HUES48 (cell line): ENCODE data around the gene SLCO4A1.

Experiments used
- H3K27ac ChIP-seq: one replicate; pipeline ENCODE4 v1.7.0; 2013; ENCODE audit warnings: low read depth, low read length, inconsistent platforms
- H3K27me3 ChIP-seq: 2 replicates; pipeline ENCODE4 v1.6.1; 2013; ENCODE audit warnings: mild to moderate bottlenecking, low read length; ENCODE audit not compliant: control insufficient read depth, insufficient read depth
- H3K36me3 ChIP-seq: 2 replicates; pipeline ENCODE4 v1.6.1; 2013; ENCODE audit warnings: low read length; ENCODE audit not compliant: control insufficient read depth, insufficient read depth
- H3K4me1 ChIP-seq: 2 replicates; pipeline ENCODE4 v1.6.1; 2013; ENCODE audit warnings: mild to moderate bottlenecking, low read length; ENCODE audit not compliant: control insufficient read depth, insufficient read depth
- H3K4me3 ChIP-seq: 2 replicates; pipeline ENCODE4 v1.5.1; 2013; ENCODE audit warnings: mild to moderate bottlenecking, low read depth, low read length
- H3K9ac ChIP-seq: 2 replicates; pipeline ENCODE4 v1.6.1; 2013; ENCODE audit warnings: mild to moderate bottlenecking, low read depth, low read length, moderate library complexity
- H3K9me3 ChIP-seq: 2 replicates; pipeline ENCODE4 v1.6.1; 2013; ENCODE audit warnings: low read length; ENCODE audit not compliant: control insufficient read depth, insufficient read depth

Gene SLCO4A1

DNA sequence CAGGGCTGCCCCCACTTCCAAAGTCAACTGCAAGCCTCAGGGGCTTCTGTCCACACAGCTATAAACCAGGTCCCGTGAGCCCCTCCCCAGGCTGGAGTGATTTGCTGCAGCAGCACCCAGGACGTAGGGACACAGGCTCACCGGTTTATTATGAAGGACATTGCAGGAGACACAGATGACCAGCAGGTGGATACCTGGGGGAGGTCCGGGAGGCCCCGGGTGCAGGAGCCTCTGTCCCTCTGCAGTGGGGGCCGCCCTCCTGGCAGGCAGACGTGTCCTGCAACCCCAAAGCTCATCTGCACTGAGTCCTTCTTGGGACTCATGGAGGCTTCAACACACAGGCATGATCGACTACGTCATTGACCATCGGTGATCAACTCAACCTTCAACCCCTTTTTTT, 51.8 kb downstream of the SLCO4A1 start:
- no peaks in the 10 kb centered on the region for H3K36me3 ChIP-seq
- H3K27ac ChIP-seq, result no peak overlapping the region
- H3K9me3 ChIP-seq, result no peaks in the 10 kb centered on the region
- H3K27me3 ChIP-seq, result no peaks in the 10 kb centered on the region
- no peak overlapping the region for H3K9ac ChIP-seq
- H3K4me1 ChIP-seq, result no peaks in the 10 kb centered on the region
- H3K4me3 ChIP-seq, result no peak overlapping the region

DNA sequence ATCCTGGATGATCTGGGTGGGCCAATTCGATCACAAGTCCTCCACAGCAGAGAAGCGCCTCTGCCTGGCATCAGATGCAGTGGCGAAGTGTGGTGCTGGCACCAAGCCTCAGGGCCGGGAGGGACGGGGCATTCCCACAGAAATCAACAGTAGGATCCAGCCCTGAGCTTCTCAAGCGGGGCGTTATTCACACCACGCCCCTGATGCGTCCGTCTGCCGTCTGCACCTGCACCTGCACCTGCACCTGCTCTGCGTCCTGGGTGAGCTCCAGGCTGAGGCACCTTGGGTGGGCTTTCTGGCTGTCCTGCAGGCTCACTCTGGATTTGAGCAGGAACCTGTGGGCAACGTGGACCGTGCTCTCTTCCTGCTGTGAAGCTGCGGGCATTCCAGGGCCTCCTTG, 52.6 kb downstream of the SLCO4A1 start:
- no peaks in the 10 kb centered on the region for H3K9me3 ChIP-seq
- no peaks in the 10 kb centered on the region for H3K27me3 ChIP-seq
- H3K4me3 ChIP-seq, result no peak overlapping the region
- H3K36me3 ChIP-seq, result no peaks in the 10 kb centered on the region
- H3K4me1 ChIP-seq, result no peaks in the 10 kb centered on the region
- H3K27ac ChIP-seq, result no peak overlapping the region
- no peak overlapping the region for H3K9ac ChIP-seq

DNA sequence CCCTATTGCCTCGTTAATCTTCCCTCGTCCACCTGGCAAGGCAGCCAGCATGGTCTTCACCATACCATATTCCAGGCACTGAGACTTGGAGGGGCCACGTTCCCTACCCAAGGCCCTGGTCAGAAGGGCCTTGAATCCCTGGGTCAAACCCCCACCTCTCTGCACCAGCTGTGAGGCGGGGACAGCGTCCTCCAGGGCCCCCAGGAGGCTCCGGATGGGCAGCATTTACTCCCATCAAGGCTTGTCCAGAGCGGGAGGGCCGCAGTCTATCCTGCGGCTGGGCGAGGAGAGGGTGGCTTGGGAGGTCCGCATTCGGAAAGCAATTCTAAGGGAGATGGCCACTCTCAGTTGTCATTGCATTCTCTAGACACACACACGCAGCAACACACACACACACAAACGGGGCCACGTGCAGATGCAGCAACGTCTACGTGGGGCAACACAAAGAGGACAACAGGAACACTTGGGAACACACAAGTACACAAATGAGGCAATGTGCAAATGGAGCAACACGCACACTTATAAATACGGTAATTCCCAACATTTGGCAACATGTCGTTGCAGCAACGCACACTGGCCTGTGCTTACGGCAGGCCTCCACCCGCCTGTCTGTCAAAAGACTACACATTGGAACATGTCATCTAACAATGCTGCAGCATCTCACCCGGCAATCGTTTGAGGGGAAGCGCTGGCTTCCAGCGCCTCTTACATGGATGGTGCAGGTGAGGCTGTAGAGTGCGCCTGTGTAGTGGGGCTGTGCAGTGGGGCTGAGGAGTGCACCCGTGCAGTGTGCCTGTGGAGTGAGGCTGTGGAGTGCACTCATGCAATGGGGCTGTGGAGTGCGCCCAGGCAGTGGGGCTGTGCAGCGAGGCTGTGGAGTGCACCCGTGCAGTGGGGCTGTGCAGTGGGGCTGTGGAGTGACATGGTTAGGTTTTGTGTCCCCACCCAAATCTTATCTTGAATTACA, 53.4 kb downstream of the SLCO4A1 start:
- no peaks in the 10 kb centered on the region for H3K9me3 ChIP-seq
- H3K4me1 ChIP-seq, result no peaks in the 10 kb centered on the region
- H3K27ac ChIP-seq, result no peak overlapping the region
- no peaks in the 10 kb centered on the region for H3K36me3 ChIP-seq
- H3K4me3 ChIP-seq, result no peak overlapping the region
- no peak overlapping the region for H3K9ac ChIP-seq
- no peaks in the 10 kb centered on the region for H3K27me3 ChIP-seq

DNA sequence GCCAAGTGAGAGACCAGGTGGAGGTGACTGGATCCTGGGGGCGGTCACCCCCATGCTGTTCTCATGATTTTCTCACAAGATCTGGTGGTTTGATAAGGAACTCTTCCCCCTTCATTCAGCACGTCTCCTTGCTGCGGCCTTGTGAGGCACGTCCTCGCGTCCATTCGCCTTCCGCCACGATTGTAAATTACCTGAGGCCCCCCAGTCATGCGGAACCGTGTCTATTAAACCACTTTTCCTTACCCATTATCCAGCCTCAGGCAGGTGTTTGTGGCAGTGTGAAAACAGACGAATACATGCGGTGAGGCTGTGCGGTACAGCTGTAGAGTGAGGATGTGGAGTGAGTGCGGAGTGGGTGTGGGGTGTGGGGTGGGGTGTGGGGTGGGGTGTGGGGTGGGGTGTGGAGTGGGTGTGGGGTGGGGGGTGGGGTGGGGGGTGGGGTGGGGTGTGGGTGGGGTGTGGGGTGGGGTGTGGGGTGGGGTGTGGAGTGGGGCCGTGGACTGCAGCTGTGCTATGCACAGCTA, 54.2 kb downstream of the SLCO4A1 start:
- Histone ChIP-seq H3K36me3 (no peaks in the 10 kb centered on the region), H3K9ac (no peak overlapping the region), H3K27ac (no peak overlapping the region), H3K4me1 (no peaks in the 10 kb centered on the region), H3K9me3 (no peaks in the 10 kb centered on the region), H3K4me3 (no peak overlapping the region), H3K27me3 (no peaks in the 10 kb centered on the region)

DNA sequence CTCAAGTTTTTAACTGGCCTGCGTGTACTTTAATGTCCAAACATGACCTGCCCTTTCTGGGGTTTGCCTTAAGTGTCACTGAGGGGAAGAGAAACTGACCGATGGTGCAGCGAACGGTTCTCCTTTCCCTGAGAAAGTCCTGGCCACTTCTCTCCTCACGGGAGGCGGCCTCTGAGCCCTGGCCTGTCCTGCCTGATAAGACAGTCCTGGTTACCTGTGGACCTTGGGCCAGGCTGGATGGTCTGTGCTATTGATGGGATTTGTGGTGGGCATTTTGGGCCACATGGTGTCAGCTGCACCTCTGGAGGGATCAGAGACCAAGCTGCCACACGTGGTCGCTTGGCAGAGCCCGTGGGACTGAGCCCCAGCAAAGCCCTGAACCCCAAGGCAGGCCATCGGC, 54.7 kb downstream of the SLCO4A1 start:
- H3K27me3 ChIP-seq, result no peaks in the 10 kb centered on the region
- H3K4me3 ChIP-seq, result no peak overlapping the region
- no peaks in the 10 kb centered on the region for H3K4me1 ChIP-seq
- no peaks in the 10 kb centered on the region for H3K36me3 ChIP-seq
- H3K9ac ChIP-seq, result no peak overlapping the region
- H3K9me3 ChIP-seq, result no peaks in the 10 kb centered on the region
- no peak overlapping the region for H3K27ac ChIP-seq

DNA sequence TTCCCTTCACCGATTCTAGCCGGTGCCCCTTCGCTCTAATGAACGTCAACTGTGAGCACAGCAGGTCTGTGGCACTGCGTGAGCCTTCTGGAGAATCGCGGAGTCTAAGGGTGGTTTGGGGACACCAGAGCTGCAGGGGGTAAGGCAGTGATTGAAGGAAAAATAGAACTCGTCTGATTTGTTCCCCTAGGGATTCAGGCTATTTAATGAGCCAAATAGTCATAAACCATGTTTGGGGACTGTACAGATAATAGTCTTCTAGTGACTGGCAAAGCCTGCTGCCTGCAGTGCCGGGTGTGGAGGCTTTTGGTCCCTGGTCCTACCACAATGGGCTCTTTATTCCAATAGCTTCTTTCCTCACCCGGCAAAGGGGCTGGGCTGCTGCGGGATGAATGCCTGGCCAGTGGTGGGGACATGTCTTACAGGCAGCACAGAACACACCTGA, 55.2 kb downstream of the SLCO4A1 start:
- no peaks in the 10 kb centered on the region for H3K36me3 ChIP-seq
- H3K27me3 ChIP-seq, result no peaks in the 10 kb centered on the region
- H3K9ac ChIP-seq, result no peak overlapping the region
- no peaks in the 10 kb centered on the region for H3K9me3 ChIP-seq
- no peaks in the 10 kb centered on the region for H3K4me1 ChIP-seq
- H3K27ac ChIP-seq, result no peak overlapping the region
- no peak overlapping the region for H3K4me3 ChIP-seq

DNA sequence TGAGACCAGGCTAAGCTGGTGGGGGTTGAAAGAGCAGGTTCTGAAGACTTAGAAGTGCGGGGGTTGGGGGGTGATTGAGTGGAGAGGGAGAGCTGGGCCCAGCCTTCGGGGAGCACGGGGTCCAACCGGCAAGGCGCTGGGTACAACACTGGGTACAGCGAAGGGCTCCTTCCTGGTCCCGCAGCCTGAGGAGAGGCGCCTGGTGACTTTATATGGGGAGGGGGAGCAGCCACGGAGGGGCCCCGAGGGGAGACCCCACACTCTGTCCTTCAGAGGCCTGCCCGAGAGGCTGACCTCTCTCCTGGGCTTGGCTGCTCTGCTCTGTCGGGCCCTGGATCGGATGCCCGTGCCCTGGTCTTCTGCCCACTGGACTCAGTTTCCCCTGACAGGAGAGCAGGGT, 55.9 kb downstream of the SLCO4A1 start:
- Histone ChIP-seq H3K27ac (no peak overlapping the region), H3K4me1 (no peaks in the 10 kb centered on the region), H3K36me3 (no peaks in the 10 kb centered on the region), H3K27me3 (no peaks in the 10 kb centered on the region), H3K9ac (no peak overlapping the region), H3K4me3 (no peak overlapping the region), H3K9me3 (no peaks in the 10 kb centered on the region)

DNA sequence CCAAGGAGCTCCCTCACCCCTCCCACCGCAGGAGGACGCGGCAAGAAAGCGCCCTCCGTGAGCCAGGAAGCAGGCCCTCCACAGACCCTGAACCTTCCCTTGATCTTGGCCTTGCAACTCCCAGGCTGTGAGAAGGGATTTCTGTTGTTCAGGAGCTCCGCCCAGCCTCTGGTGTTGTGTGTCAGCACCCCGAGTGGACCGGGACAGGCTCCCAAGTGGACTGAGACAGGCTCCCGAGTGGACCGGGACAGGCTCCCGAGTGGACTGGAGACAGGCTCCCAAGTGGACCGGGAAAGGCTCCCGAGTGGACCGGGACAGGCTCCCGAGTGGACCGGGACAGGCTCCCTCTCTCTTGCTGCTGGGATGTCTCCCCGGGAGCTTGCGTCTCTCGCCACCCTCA, 57.0 kb downstream of the SLCO4A1 start:
- Histone ChIP-seq H3K9ac (no peak overlapping the region), H3K36me3 (no peaks in the 10 kb centered on the region), H3K27ac (no peak overlapping the region), H3K27me3 (no peaks in the 10 kb centered on the region), H3K9me3 (no peaks in the 10 kb centered on the region), H3K4me3 (no peak overlapping the region), H3K4me1 (no peaks in the 10 kb centered on the region)

DNA sequence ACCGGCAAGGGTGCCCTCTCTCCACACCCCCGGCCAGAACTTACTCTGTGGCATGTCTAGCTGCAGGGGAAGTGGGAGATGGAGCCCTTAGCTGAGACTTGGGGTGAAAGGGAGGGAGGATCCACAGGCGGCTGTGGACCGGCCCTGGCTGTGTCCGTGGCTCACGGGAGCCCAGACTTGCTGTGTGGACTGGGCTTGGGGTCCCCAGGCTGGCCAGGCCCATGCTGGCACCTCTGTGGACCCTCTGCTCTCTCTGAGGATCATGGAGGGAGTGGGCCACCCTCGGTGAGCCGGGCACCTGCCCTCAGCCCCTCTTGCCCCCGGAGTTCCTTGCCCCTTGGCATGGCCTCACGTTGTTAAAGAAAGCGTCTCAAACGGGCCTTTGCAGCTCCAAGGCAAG, 57.4 kb downstream of the SLCO4A1 start:
- no peaks in the 10 kb centered on the region for H3K4me1 ChIP-seq
- no peak overlapping the region for H3K9ac ChIP-seq
- H3K27me3 ChIP-seq, result no peaks in the 10 kb centered on the region
- no peak overlapping the region for H3K27ac ChIP-seq
- no peak overlapping the region for H3K4me3 ChIP-seq
- no peaks in the 10 kb centered on the region for H3K9me3 ChIP-seq
- H3K36me3 ChIP-seq, result no peaks in the 10 kb centered on the region

DNA sequence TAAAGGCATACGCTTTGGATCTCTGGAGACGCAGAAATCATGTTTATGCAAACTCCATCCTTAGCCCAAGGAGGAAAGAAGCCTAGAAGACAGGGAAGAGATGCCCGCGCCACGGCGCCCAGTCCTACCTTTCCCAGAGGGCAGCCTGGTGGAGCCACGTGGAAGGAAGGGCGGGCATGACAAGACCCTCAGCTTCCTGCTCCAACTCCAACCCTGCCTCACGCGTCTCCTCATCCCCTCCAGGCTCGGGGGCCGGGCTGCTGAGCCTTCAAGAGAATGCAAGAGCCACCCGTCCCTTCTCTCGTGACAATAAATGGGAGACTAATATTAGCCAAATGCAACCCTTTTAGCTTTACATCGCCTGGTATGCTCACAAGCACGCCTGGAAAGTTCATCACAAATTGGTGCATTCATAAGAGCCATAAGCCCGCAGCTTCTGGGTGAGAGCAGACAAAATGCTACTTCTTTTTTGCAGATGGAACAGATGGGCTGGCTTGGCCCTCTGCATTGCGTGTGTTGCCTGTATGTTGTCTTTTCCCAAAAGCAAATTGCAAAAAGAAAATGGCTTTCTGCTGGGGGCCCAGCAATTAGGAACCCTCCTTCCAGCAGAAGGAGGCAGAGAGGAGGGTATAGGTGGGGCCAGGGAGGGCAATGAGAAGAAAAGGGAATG, 58.1 kb downstream of the SLCO4A1 start:
- H3K4me1 ChIP-seq, result no peaks in the 10 kb centered on the region
- H3K36me3 ChIP-seq, result no peaks in the 10 kb centered on the region
- H3K9ac ChIP-seq, result no peak overlapping the region
- no peak overlapping the region for H3K27ac ChIP-seq
- no peaks in the 10 kb centered on the region for H3K9me3 ChIP-seq
- H3K27me3 ChIP-seq, result no peaks in the 10 kb centered on the region
- no peak overlapping the region for H3K4me3 ChIP-seq
